ENCODE results near the gene SSX2IP.

- TF ChIP-seq CTCF (IDR thresholded peaks at IDR 0.05): no peak
- TF ChIP-seq ZFX (IDR thresholded peaks at IDR 0.05; ENCODE audit: borderline replicate concordance): no peak
These were observed 83.3 kb downstream of the SSX2IP start for GRCh38 chr1:84606977-84607376.

All from 22Rv1 (cell line).